Esophagus muscularis mucosa (tissue), 3 donors: ENCODE results near the gene PM20D2.
A peak's percentile ranks its signal among the peaks of the same experiment; 100 is the strongest.

Experiments
- CTCF ChIP-seq, 3 experiments: fragments of 200-600 bp in 2 of 3; fragments of 450-650 bp in 1 of 3; sonication (generic) in 2 of 3; IDR thresholded peaks; one replicate each; pipeline ENCODE4 v1.5.1; 2017 to 2019; ENCODE audit warnings: antibody characterized with exemption in 3 of 3, mild to moderate bottlenecking in 2 of 3, moderate library complexity in 1 of 3
- POLR2A ChIP-seq: fragments of 450-650 bp; IDR thresholded peaks from one replicate; pipeline ENCODE4 v1.6.1; 2017; ENCODE audit warnings: antibody characterized with exemption, moderate library complexity, mild to moderate bottlenecking, low read depth
- POLR2AphosphoS5 ChIP-seq, 2 donors: sonication (generic); formaldehyde crosslinking; IDR thresholded peaks; one replicate each; pipeline ENCODE4 v1.6.1; 2017; ENCODE audit warnings: antibody characterized with exemption in 2 of 2

GRCh38 chr6:89146718-89147700 lies 1.2 kb downstream of the PM20D2 start:
- no peak for TF ChIP-seq CTCF (IDR thresholded peaks at IDR 0.05)
- TF ChIP-seq POLR2A = no peak
- TF ChIP-seq POLR2AphosphoS5 (IDR thresholded peaks at IDR 0.05) = peak in 1 of 2 donors; percentile 6
